Progenitor cell of endocrine pancreas (in vitro differentiated cells): ENCODE results near the gene GUCY1B1. TPM values are rescaled to one million over a fixed set of nuclear protein-coding genes. Genes with fewer than 3 reads are reported as not detected.
A peak's percentile ranks its signal among the peaks of the same experiment; 100 is the strongest.

Experiments used
- DNase-seq: peaks from one replicate; pipeline ENCODE4 v3.0.0; 2021; ENCODE audit warnings: low spot score; ENCODE audit not compliant: unreplicated experiment
- H3K27ac Mint-ChIP-seq: 2 replicates; pipeline ENCODE4 v1.8.0; 2021; ENCODE audit warnings: mild to moderate bottlenecking, moderate library complexity, mixed read lengths
- H3K27me3 Mint-ChIP-seq: 2 replicates; pipeline ENCODE4 v1.8.0; 2021; ENCODE audit warnings: mixed read lengths
- H3K36me3 Mint-ChIP-seq: 2 replicates; pipeline ENCODE4 v1.8.0; 2022; ENCODE audit warnings: mixed read lengths; ENCODE audit not compliant: insufficient read depth
- H3K4me1 Mint-ChIP-seq: 2 replicates; pipeline ENCODE4 v1.8.0; 2021; ENCODE audit warnings: low read depth, mixed read lengths
- H3K4me3 Mint-ChIP-seq: 2 replicates; pipeline ENCODE4 v1.8.0; 2021; ENCODE audit warnings: low read depth, mild to moderate bottlenecking, moderate library complexity, mixed read lengths
- H3K9me3 Mint-ChIP-seq: 2 replicates; pipeline ENCODE4 v1.8.0; 2021; ENCODE audit warnings: low read depth, mixed read lengths
- CTCF ChIP-seq: fragments of 200-600 bp; sonication (generic); IDR thresholded peaks from one replicate; pipeline ENCODE4 v1.5.0; 2021; ENCODE audit warnings: antibody characterized with exemption, mild to moderate bottlenecking; ENCODE audit not compliant: unreplicated experiment
- total RNA-seq: library from RNA; stranded (reverse); gene quantifications from 2 replicates; pipeline ENCODE4 v1.2.1, GENCODE V29; 2021

GUCY1B1 gene
- total RNA-seq, 1 donor from 2014 or later: 1.5 TPM

GRCh38 chr4:155748039-155748438 lies 10.8 kb upstream of the GUCY1B1 start:
- no peaks in the 10 kb centered on the region for H3K36me3 Mint-ChIP-seq
- H3K9me3 Mint-ChIP-seq: no peaks in the 10 kb centered on the region
- no peak overlapping the region for H3K4me3 Mint-ChIP-seq
- H3K27ac Mint-ChIP-seq: no peak overlapping the region
- no peak for TF ChIP-seq CTCF
- no peak for DNase-seq
- no peaks in the 10 kb centered on the region for H3K4me1 Mint-ChIP-seq
- no peaks in the 10 kb centered on the region for H3K27me3 Mint-ChIP-seq

GRCh38 chr4:155749041-155749440 lies 9.8 kb upstream of the GUCY1B1 start:
- Mint-ChIP-seq H3K36me3 (no peaks in the 10 kb centered on the region), H3K27me3 (no peaks in the 10 kb centered on the region), H3K9me3 (no peaks in the 10 kb centered on the region), H3K4me3 (no peak overlapping the region), H3K27ac (no peak overlapping the region), H3K4me1 (no peaks in the 10 kb centered on the region)
- DNase-seq: no peak
- no peak for TF ChIP-seq CTCF

GRCh38 chr4:155751569-155751968 lies 7.3 kb upstream of the GUCY1B1 start:
- DNase-seq: no peak
- no peaks in the 10 kb centered on the region for H3K36me3 Mint-ChIP-seq
- no peaks in the 10 kb centered on the region for H3K9me3 Mint-ChIP-seq
- no peak overlapping the region for H3K27ac Mint-ChIP-seq
- H3K4me3 Mint-ChIP-seq: no peak overlapping the region
- H3K27me3 Mint-ChIP-seq: no peaks in the 10 kb centered on the region
- H3K4me1 Mint-ChIP-seq: no peaks in the 10 kb centered on the region
- no peak for TF ChIP-seq CTCF

- Mint-ChIP-seq H3K36me3 (no peaks in the 10 kb centered on the region), H3K27me3 (peaks cover 11% of the 10 kb centered on the region), H3K4me1 (no peaks in the 10 kb centered on the region), H3K27ac (no peak overlapping the region), H3K9me3 (no peaks in the 10 kb centered on the region), H3K4me3 (no peak overlapping the region)
- TF ChIP-seq CTCF: no peak
- no peak for DNase-seq
Measured at GRCh38 chr4:155757745-155758265, 1.0 kb upstream of the GUCY1B1 start.

- H3K36me3 Mint-ChIP-seq: no peaks in the 10 kb centered on the region
- no peaks in the 10 kb centered on the region for H3K9me3 Mint-ChIP-seq
- H3K4me3 Mint-ChIP-seq: peak overlapping the region; percentile 68
Measured at GRCh38 chr4:155759372-155760252, 791 bp downstream of the GUCY1B1 start.

More at GRCh38 chr4:155759372-155760252, 791 bp downstream of the GUCY1B1 start:
- peak; percentile 44 for DNase-seq
- no peaks in the 10 kb centered on the region for H3K4me1 Mint-ChIP-seq
- peak; percentile 28 for TF ChIP-seq CTCF
- H3K27ac Mint-ChIP-seq: no peak overlapping the region
- H3K27me3 Mint-ChIP-seq: peaks cover 11% of the 10 kb centered on the region
